H9 (cell line): Measurements from ENCODE around the gene SH2D1B. TPM values are rescaled to one million over a fixed set of nuclear protein-coding genes. Genes with fewer than 3 reads are reported as not detected.
"Not testable (repeated sequence)": the region's sequence is repeated elsewhere in the genome, so short reads cannot be mapped to it uniquely, and the experiment has no call there.

Experiments
- DNase-seq: peaks from one replicate; pipeline ENCODE4 v3.0.0-alpha.2; 2017
- H2AFZ ChIP-seq: one replicate; pipeline ENCODE4 v1.6.1; 2013; ENCODE audit warnings: mild to moderate bottlenecking, low read length, control low read depth, moderate library complexity
- H2AK5ac ChIP-seq: 2 replicates; pipeline ENCODE4 v1.6.1; 2013; ENCODE audit warnings: low read length, control low read depth, mixed read lengths; ENCODE audit not compliant: insufficient read length
- H2BK120ac ChIP-seq: one replicate; pipeline ENCODE4 v1.6.1; 2013; ENCODE audit warnings: low read depth, mild to moderate bottlenecking, low read length, control low read depth, inconsistent platforms; ENCODE audit not compliant: poor library complexity, severe bottlenecking
- H2BK12ac ChIP-seq: 2 replicates; pipeline ENCODE4 v1.6.1; 2013; ENCODE audit warnings: low read length, control low read depth, mixed read lengths, low read depth; ENCODE audit not compliant: insufficient read length
- H2BK15ac ChIP-seq: 2 replicates; pipeline ENCODE4 v1.6.1; 2013; ENCODE audit warnings: low read depth, low read length, control low read depth
- H2BK20ac ChIP-seq: one replicate; pipeline ENCODE4 v1.6.1; 2013; ENCODE audit warnings: low read depth, mild to moderate bottlenecking, low read length, control low read depth, inconsistent platforms; ENCODE audit not compliant: poor library complexity, severe bottlenecking
- H2BK5ac ChIP-seq: 2 replicates; pipeline ENCODE4 v1.6.1; 2013; ENCODE audit warnings: low read length, control low read depth, mixed read lengths; ENCODE audit not compliant: insufficient read length
- H3K14ac ChIP-seq: 2 replicates; pipeline ENCODE4 v1.6.1; 2013; ENCODE audit warnings: low read length, control low read depth; ENCODE audit not compliant: insufficient read depth
- H3K18ac ChIP-seq: 2 replicates; pipeline ENCODE4 v1.6.1; 2013; ENCODE audit warnings: low read depth, mild to moderate bottlenecking, mixed read lengths, low read length, control low read depth; ENCODE audit not compliant: insufficient read length
- H3K23ac ChIP-seq: 2 replicates; pipeline ENCODE4 v1.6.1; 2013; ENCODE audit warnings: low read length, control low read depth, mixed read lengths, low read depth; ENCODE audit not compliant: insufficient read length
- H3K23me2 ChIP-seq: 2 replicates; pipeline ENCODE4 v1.6.1; 2013; ENCODE audit warnings: low read depth, mild to moderate bottlenecking, mixed read lengths, low read length, control low read depth; ENCODE audit not compliant: insufficient read length, poor library complexity, severe bottlenecking
- H3K27ac ChIP-seq: 2 replicates; pipeline ENCODE4 v1.5.1; 2013; ENCODE audit warnings: low read length, control low read depth, mixed read lengths, low read depth; ENCODE audit not compliant: insufficient read length
- H3K27me3 ChIP-seq: 2 replicates; pipeline ENCODE4 v1.6.1; 2013; ENCODE audit warnings: low read length, control low read depth, inconsistent platforms; ENCODE audit not compliant: insufficient read depth
- H3K4ac ChIP-seq: 2 replicates; pipeline ENCODE4 v1.6.1; 2013; ENCODE audit warnings: low read depth, mild to moderate bottlenecking, control low read depth, inconsistent platforms, low read length, moderate library complexity
- H3K4me1 ChIP-seq: 2 replicates; pipeline ENCODE4 v1.6.1; 2013; ENCODE audit warnings: low read length, control low read depth, inconsistent platforms; ENCODE audit not compliant: insufficient read depth
- H3K4me2 ChIP-seq: 2 replicates; pipeline ENCODE4 v1.6.1; 2013; ENCODE audit warnings: low read length, control low read depth, mixed read lengths; ENCODE audit not compliant: insufficient read length, insufficient read depth
- H3K56ac ChIP-seq: 2 replicates; pipeline ENCODE4 v1.6.1; 2013; ENCODE audit warnings: low read depth, mild to moderate bottlenecking, mixed read lengths, low read length, control low read depth; ENCODE audit not compliant: insufficient read length
- H3K79me1 ChIP-seq: 2 replicates; pipeline ENCODE4 v1.6.1; 2013; ENCODE audit warnings: low read depth, mild to moderate bottlenecking, moderate library complexity, low read length, control low read depth, inconsistent platforms; ENCODE audit not compliant: insufficient read depth, poor library complexity, severe bottlenecking
- H3K79me2 ChIP-seq: 2 replicates; pipeline ENCODE4 v1.6.1; 2013; ENCODE audit warnings: low read length, control low read depth, inconsistent platforms; ENCODE audit not compliant: insufficient read depth
- H3K9ac ChIP-seq: 2 replicates; pipeline ENCODE4 v1.6.1; 2013; ENCODE audit warnings: low read length, control low read depth, mixed read lengths; ENCODE audit not compliant: insufficient read length; ENCODE audit errors: extremely low read depth
- H3K9me3 ChIP-seq: one replicate; pipeline ENCODE4 v1.6.1; 2013; ENCODE audit warnings: low read depth, low read length, inconsistent platforms; ENCODE audit not compliant: control insufficient read depth
- H3T11ph ChIP-seq: one replicate; pipeline ENCODE4 v1.6.1; 2013; ENCODE audit warnings: mild to moderate bottlenecking, low read length, control low read depth, inconsistent platforms
- H4K20me1 ChIP-seq: one replicate; pipeline ENCODE4 v1.6.1; 2013; ENCODE audit not compliant: control insufficient read depth, insufficient read length, insufficient read depth
- H4K5ac ChIP-seq: 2 replicates; pipeline ENCODE4 v1.6.1; 2013; ENCODE audit warnings: low read depth, mild to moderate bottlenecking, mixed read lengths, low read length, control low read depth; ENCODE audit not compliant: insufficient read length
- H4K8ac ChIP-seq: replicated peaks from 2 replicates; pipeline ENCODE4 v1.6.1; 2013; ENCODE audit warnings: low read length, control low read depth, mixed read lengths, low read depth; ENCODE audit not compliant: insufficient read length
- H4K91ac ChIP-seq: 2 replicates; pipeline ENCODE4 v1.6.1; 2013; ENCODE audit warnings: low read depth, mild to moderate bottlenecking, moderate library complexity, mixed read lengths, low read length, control low read depth; ENCODE audit not compliant: insufficient read length
- H3K27ac Mint-ChIP-seq, 3 experiments: 2 replicates in 2 of 3; 3 replicates in 1 of 3; pipeline ENCODE4 v1.8.0; 2020 to 2021; ENCODE audit warnings: mixed read lengths in 3 of 3, mild to moderate bottlenecking in 1 of 3, moderate library complexity in 1 of 3
- H3K27me3 Mint-ChIP-seq: 2 replicates; pipeline ENCODE4 v1.8.0; 2021; ENCODE audit warnings: low read depth, mild to moderate bottlenecking, moderate library complexity, mixed read lengths
- H3K36me3 Mint-ChIP-seq, 3 experiments: 2 replicates in 2 of 3; 3 replicates in 1 of 3; pipeline ENCODE4 v1.8.0; 2020 to 2021; ENCODE audit warnings: low read depth in 3 of 3, mixed read lengths in 3 of 3; ENCODE audit not compliant: insufficient read depth in 1 of 3
- H3K4me1 Mint-ChIP-seq, 2 experiments: 2 replicates each; pipeline ENCODE4 v1.8.0; 2020; ENCODE audit warnings: mixed read lengths in 2 of 2
- H3K4me3 Mint-ChIP-seq, 2 experiments: 2 replicates in 1 of 2; 3 replicates in 1 of 2; pipeline ENCODE4 v1.8.0; 2020 to 2021; ENCODE audit warnings: mild to moderate bottlenecking in 2 of 2, mixed read lengths in 2 of 2, moderate library complexity in 1 of 2
- H3K9me3 Mint-ChIP-seq, 2 experiments: 2 replicates in 1 of 2; 3 replicates in 1 of 2; pipeline ENCODE4 v1.8.0; 2020; ENCODE audit warnings: mild to moderate bottlenecking in 2 of 2, mixed read lengths in 2 of 2, moderate library complexity in 1 of 2
- CTCF ChIP-seq: fragments of 200-600 bp; sonication (generic); conservative IDR thresholded peaks from 3 replicates; pipeline ENCODE4 v1.8.0; 2021; ENCODE audit warnings: antibody characterized with exemption, mild to moderate bottlenecking
- WGBS: extraction: QIAGEN DNeasy Blood & Tissue Kit; methylation state at CpG from one replicate; pipeline ENCODE4 v1.1.7; 2013; ENCODE audit warnings: missing lambda C conversion rate, low lambda C conversion rate, mixed read lengths; ENCODE audit not compliant: insufficient read length; ENCODE audit errors: extremely low coverage; 5-methylcytosine and 5-hydroxymethylcytosine counted together
- total RNA-seq: library from RNA; stranded (reverse); gene quantifications from 2 replicates; pipeline ENCODE4 v1.2.1, GENCODE V29; 2021

Gene SH2D1B
- total RNA-seq, 1 experiment from 2014 or later, result not detected

- Mint-ChIP-seq H3K9me3 (peaks cover 8 to 13% of the 10 kb centered on the region in 2 experiments; a peak in 4 of 5 replicates), H3K27ac (no peak overlapping the region), H3K27me3 (peaks cover 2% of the 10 kb centered on the region; the same call in 1 of the 2 replicates), H3K4me3 (no peak overlapping the region), H3K4me1 (no peaks in the 10 kb centered on the region), H3K36me3 (peaks cover 0 to 7% (median 6%) of the 10 kb centered on the region in 3 experiments; a peak in 3 of 7 replicates)
- Histone ChIP-seq H3K4me2 (no peak overlapping the region), H3K23ac (no peak overlapping the region), H3K79me1 (no peaks in the 10 kb centered on the region), H2BK5ac (no peak overlapping the region), H4K20me1 (no peaks in the 10 kb centered on the region), H3K18ac (no peak overlapping the region), H3T11ph (no peak overlapping the region), H3K23me2 (no peaks in the 10 kb centered on the region), H4K5ac (no peak overlapping the region), H3K79me2 (no peaks in the 10 kb centered on the region), H2AK5ac (no peak overlapping the region), H3K4me1 (no peaks in the 10 kb centered on the region), H3K14ac (no peak overlapping the region), H2BK120ac (no peak overlapping the region), H3K9ac (no peak overlapping the region), H3K27me3 (no peaks in the 10 kb centered on the region), H3K4ac (no peak overlapping the region), H2BK12ac (no peak overlapping the region), H3K9me3 (no peaks in the 10 kb centered on the region), H3K56ac (no peak overlapping the region), H2AFZ (no peak overlapping the region), H2BK15ac (no peak overlapping the region), H2BK20ac (no peak overlapping the region), H3K27ac (no peak overlapping the region), H4K91ac (no peak overlapping the region), H4K8ac (no peak overlapping the region)
- DNase-seq, result no peak
- TF ChIP-seq CTCF, result no peak
- WGBS, result no CpG with 5 or more reads among the region's 3 CpGs
Measured at GRCh38 chr1:162420120-162420519, 8.2 kb upstream of the SH2D1B start.

- H2BK5ac ChIP-seq, H3K27ac ChIP-seq, H2AK5ac ChIP-seq, H3K23me2 ChIP-seq, H3K4me1 Mint-ChIP-seq, H3K4me1 ChIP-seq, H3K56ac ChIP-seq, H3K27me3 ChIP-seq, H3T11ph ChIP-seq, H3K79me1 ChIP-seq, H2AFZ ChIP-seq, H3K9ac ChIP-seq, H4K20me1 ChIP-seq, H2BK12ac ChIP-seq, H4K5ac ChIP-seq, H3K4me2 ChIP-seq, H3K36me3 Mint-ChIP-seq, H3K9me3 ChIP-seq, H3K27ac Mint-ChIP-seq, H3K23ac ChIP-seq, H3K4me3 Mint-ChIP-seq, H3K14ac ChIP-seq, H3K4ac ChIP-seq, H2BK15ac ChIP-seq, H3K79me2 ChIP-seq, DNase-seq, H3K27me3 Mint-ChIP-seq, H4K91ac ChIP-seq, H4K8ac ChIP-seq, H3K18ac ChIP-seq, H2BK120ac ChIP-seq: not testable (repeated sequence)
- peak overlapping the region; percentile 6 for H2BK20ac ChIP-seq
- WGBS, result no CpG with 5 or more reads among the region's 9 CpGs
- H3K9me3 Mint-ChIP-seq, result peaks cover 9 to 14% of the 10 kb centered on the region in 2 experiments; a peak in 4 of 5 replicates
Measured at GRCh38 chr1:162419450-162419931, 7.6 kb upstream of the SH2D1B start.
